GM18499 (cell line): ENCODE results near the gene CRHR2.

Experiments
- ATAC-seq: cut with Tn5 transposase; IDR thresholded peaks from one replicate; pipeline ENCODE4 v1.9.1; 2021; ENCODE audit warnings: moderate number of reproducible peaks; ENCODE audit not compliant: insufficient read depth, unreplicated experiment

CRHR2 gene

DNA sequence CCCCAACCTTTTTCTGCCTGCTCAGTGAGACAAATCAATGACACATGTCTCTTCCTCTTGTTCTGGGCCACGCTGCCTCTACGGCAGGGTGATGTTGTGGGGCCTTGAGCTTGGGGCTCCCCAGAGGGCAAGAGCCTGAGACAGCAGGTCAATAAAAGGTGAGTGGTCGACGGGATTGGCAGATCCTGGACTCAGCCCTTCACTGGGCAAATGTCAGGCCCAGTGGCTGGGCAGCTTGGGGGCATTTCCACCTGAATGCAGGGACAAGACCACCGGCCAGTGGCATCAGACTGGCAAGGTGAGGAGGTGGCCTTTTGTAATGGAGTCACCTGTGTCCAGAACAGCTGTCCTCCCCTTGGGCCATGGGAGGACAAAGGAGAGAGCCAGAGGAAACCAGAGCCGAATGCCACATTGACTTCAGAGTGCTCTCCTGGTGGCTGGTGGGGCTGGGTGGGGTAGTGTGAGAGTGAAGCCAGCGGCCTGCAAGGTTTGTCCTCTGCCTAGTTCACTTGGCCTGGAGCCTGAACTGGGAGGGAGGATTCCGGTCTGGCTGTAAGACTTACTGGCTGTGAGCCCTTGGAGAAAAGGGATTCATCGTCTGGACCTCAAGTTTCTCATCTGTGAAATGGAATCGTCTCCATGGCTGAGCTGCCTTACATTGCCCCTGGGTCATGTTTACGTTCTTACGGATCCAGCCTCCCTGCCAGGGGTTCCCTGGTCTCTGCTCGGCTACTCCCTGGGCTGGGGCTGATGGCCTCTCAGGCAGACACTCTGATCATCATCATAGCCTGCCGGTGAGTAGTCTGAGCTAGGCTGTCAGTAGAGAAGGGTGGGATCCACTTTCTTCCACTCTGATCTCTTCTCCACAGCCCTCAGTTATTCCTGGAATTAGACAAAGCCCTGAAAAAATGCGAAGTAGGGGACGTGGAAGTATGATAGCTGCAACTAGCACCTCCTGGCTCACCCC is 25.4 kb upstream of the CRHR2 start:
- ATAC-seq, result no peak

DNA sequence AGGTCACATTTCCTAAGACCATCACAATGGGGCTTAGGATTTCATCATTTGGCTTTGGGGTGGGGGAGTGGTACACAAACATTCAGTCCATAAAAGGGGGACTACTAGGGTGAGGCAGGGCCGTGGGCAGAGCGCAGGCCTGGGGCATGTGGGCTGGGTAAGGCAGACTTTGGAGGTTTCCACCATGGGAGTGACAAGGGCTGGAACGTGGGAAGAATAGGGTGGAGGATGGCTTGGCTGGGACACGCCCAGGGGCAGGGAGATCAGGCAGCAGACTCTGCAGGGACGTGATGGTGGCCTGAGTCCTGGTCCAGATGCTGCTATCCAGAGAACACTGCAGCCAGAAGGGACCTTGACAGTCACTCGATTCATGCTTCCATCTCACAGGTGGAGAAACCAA is 24.7 kb upstream of the CRHR2 start:
- ATAC-seq, result no peak

DNA sequence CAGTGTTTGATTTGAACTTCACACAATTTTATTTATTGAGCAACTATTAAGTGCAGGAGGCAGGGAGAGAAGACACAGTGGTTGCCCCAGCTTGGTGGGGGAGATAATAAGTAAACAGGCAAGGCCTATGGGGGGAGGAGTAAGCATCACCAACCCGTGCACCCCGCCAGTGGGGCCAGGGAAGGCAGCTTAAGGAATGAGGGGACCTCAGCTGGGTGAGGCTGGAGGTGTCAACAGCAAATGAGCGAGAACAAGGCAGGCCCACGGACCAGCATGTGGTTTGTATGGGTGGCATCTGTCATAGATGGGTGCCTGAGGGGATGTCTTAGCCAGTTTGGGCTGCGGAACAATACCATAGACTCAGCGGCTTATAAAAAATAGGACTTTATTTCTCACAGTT is 24.1 kb upstream of the CRHR2 start:
- no peak for ATAC-seq

DNA sequence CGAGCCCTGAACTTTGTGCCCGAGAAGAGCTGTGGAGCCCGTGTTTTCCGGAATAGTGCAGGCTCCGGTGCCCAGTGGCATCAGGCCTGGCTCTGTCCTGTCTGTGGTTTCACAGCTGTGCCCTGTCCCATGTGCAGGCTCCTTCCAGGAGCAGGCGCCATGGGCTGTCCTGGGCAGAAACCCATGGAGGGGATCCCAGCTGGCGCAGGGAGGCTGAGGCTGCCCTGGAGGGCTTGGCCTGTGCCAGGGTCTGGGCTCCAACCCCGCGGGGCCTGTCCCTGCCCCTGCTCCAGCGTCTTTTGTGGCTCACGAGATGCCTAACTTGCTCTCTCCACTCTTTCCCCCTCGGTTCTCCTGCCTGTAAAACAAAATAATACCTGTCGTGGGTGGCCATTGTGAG is 23.3 kb upstream of the CRHR2 start:
- no peak for ATAC-seq

DNA sequence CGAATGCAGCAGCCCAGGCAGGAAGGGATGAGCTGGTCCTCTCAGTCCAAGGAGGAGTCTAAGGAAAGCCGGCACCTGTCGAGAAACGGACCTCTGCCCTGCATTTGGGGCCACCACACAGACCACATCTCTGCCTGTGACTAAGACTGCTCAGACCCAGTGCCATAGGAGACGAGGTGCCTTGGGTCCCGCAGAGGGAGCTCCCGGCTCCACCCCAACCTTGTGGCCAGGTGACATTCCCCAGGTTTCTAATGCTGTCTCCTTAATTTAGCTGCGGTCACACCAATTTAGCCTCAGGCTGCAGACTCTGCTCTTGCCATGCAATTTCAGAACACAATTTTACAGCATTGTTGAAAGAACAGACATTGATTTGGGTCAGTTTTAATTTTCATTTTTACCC is 22.8 kb upstream of the CRHR2 start:
- ATAC-seq, result no peak

DNA sequence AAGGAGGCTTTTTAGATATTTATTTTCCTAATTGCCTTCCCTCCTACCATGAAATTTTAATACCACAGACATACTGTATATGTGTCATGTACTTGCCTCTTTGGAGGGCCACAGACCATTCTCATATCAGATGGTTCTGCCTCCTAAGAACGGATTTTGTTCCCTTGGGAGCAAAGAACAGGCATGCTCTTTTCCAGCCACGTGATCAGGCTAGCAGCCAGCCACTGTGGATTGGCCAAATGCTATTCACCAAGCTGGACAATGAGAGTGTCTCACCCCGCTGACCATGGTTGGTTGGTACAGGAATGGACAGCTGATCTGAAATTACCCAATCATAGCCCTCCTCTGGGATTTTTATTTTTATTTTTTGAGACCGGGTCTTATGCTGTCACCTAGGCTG is 21.5 kb upstream of the CRHR2 start:
- no peak for ATAC-seq

DNA sequence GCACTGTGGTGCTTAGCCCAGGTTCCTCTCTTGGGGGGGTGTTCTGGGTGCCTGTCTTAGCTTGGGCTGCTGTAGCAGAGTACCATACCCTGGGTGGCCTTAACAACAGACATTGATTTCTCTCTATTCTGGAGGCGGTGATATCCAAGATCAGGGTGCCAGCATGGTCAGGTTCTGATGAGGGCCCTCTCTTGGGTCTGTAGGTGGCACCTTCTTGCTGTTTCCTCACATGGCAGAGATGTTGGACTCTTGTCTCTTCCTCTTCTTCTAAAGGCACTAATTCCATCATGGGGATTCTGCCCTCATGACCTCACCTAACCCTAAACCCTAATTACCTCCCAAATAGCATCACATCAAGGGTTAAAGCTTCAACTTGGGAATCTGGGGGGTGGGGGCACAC is 19.9 kb upstream of the CRHR2 start:
- ATAC-seq, result no peak

DNA sequence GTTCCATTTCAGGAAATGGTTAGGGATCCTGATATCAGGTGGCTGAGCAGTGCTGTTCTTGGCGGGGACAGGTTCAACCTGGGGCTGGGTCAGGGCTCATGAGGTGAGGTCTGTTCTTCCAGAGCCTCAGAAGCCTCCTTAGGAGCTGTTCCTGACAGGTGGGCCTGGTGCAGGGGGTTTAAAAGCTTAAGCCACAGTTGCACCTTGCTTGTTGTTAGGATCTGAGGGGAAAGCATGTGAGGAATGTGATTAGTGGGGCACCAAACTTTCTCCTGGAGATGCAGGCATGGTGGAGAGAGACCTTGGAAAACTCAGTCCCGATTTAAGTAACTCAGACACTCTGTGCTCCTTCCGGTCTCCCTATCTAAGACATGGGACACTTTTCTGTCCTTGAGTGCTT is 18.7 kb upstream of the CRHR2 start:
- ATAC-seq, result no peak

DNA sequence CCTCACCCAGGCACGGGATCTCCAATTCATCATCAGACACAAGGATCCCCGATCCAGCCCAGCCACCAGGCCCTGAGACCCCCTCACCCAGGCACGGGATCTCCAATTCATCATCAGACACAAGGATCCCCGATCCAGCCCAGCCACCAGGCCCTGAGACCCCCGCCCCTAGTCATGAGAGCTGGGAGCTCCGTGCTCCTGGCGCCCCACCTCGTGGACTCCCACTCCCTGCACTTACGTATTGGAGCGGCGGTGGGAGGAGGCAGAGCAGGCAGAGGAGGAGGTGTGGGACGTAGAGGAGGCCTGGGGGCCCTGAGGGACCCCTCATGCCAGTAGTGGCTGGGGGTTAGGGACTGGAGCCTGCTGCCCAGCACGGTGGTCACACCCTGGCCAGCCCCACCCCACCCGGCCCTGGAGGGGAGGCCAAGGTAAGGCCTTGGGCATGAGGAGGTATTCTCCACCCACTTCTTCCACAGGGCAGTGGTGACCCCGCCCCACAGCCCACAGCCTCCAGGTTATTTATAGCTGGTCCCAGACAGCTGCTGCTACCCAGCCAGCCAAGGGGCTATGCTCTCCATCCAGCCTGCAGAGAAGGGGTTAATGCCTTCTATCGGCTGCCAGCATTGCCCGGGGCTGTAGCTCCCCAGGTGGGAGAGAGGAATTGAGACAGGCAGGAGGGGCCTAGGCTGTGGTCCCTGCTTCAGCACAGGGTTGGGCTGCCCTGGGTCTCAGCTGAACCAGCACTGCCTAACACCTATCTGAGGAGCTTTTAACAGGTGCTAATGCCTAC is 17.6 kb upstream of the CRHR2 start:
- ATAC-seq, result no peak

DNA sequence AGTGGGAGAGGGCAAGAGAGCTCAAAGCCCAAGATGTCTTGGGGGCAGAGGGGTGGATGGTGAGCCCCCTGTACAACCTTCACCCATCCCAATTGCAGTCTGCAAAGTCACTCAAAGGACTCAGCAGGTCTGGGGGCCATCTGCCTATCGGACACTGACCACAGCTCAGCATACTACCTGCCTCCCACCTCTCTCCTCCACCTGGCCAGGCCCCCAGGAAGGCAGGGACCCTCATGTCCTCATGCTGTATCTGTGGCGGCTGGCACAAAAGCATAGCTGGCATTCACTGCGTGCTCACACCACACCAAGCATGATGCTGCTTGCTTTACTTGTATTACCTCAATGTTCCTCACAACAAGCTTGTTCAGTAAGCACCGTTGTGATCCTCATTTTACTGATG is 16.2 kb upstream of the CRHR2 start:
- no peak for ATAC-seq

DNA sequence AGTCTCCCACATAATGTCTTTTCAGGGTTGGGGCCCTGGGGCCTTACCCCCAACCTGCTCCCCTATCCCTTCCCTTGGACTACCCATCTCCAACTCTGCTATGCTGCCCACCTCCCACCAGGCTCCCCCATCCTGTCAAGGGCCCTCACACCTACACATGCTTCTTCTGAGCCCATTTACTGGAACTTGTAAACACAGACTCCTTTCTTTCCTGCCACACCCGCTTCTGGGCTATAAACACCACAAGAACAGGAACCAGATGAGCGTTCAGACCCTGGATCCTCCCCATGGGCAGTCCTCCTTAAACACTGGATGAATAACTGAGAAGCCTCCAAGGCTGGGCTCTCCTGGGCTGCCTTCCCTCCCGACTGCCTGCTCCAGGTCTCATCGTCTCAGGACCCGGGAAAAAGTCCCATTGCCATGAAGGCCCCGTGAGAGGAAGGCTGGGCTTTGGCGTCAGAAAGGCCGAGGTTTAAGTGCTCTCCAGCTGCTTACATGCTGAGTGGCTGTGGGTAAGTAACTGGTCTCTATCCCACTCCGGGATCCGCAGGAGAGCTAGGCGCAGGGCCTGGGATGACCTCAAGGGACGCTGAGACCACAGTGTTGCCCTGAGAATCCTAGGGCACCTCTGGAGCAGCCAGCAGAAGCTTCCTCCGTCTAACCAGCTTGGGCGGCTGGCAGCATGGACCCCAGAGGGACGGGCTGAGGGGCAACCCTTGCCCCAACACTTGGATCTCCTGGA is 15.6 kb upstream of the CRHR2 start:
- no peak for ATAC-seq

DNA sequence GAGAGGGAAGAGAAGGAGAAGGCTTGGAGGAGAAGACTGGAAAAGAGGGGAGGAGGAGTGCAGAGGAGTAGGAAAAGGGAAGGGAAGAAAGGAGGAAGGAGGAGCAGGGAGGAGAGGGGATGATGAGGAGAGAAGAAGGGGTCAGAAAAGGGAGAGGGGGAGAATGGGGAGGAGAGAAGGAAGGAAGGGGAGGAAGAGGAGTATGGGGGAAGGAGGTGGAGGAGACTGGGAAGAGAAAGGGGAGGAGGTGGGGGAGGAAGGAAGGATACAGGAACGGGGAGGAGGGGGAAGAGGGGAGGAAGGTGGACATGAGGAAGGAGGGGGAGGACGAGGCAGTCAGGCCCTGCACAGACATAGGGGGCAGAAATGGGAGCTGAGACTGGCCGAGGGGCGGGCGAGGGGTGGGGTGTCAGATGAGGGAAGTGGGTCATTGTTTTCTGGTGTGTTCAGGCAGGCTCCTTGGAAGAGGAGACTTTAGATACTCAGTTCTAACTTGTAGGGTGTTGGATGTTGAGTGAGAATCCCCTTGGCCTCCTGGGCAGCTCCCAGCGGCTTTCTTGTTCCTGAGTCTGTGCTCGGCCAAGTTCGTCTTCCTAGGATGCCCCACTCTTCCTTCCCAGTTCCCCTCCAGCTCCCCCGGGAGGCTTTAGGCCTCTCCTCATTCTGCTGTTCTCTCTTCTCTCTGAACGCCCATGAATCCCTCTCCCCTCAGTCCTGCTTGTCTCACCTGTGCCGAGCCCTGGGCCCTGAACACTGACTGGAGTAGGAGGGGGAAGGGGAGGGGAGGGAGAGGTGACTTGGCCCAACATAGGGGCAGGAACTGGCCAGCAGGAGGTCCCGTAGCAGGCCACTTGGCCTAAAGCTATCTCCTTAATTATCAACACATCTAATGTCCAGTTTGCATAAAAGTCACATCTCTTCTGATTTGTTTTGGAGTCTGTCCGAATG is 12.8 kb upstream of the CRHR2 start:
- no peak for ATAC-seq

DNA sequence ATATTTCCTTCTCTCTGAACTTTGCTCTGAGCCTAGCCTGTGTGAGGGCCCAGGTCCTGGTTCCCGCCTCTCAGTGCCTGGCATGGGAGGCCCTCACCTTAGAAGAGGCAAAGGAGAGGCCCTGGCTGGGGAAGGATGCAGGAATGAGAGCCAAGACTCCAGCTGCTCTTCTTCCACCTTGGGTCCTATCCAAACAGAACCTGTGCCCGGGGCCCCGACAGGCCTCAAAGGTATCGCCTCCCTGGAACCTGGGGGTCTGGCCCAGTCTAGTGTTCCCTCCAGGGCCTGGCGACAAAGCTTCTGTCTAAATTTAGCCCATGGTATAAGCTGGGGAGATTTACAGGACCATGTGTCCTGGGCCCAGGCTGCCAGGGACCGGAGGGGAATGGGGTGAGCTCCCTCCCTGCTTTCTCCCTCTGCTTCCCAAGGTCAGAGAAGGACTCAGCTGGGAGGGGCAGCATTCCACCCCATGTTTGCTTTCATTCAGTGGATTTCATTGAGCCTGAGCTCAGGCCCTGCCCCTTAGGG is 12.0 kb upstream of the CRHR2 start:
- no peak for ATAC-seq

DNA sequence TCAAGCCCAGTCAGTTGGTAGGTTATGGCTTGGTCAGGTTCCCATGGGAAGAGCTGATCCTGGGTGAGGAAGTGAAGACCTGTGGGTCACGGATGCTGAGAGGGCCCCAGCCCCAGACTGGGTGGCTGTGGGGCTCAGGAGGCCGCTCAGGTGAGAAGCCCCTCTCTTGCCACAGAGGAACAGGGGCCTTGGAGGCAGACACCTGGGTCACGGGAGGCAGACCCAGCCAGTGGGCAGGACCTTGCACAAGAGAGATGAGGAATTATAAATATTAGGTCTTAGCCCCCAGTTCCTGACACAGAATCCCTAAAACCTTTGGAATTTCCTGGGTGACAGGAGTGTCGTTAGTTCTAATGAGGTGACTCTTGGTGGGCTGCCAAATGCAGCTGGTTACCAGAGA is 10.6 kb upstream of the CRHR2 start:
- no peak for ATAC-seq

DNA sequence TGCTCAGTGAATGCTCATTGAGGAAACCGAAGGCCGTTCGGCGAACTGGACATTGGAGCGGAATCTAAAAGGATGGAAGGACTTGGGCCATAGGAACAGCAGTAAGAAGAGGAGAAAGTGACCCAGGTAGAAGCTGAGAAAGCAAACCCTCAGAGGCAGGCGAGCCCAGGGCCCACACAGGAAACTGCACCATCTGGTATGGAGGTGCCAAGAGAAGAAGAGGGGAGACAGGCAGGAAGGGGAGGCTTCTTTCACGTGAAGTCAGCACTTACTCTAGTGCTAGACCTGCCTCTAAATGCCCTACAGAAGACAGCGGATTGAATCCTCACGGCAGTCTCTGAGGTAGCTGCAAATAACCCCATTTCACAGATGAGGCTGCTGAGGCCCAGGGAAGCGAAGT is 10.2 kb upstream of the CRHR2 start:
- ATAC-seq, result no peak

DNA sequence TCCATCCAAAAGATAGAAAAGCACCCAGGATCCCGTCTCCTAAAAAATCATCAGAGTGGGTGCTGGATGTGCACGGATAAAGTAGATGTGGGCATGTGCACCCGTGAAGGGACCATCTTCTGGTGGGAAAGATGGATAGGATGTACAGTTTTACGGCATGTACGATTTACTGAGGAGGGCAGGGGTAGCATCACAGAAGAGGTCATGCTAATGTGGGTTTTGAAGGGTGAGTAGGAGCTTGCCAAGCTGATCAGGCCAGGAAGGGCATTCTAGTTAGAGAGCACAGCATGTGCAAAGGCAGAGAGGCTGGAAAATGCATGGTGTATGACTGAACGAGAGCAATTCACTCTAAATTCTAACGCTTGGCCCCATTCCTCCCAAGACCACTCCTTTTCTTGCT is 7.8 kb upstream of the CRHR2 start:
- no peak for ATAC-seq

DNA sequence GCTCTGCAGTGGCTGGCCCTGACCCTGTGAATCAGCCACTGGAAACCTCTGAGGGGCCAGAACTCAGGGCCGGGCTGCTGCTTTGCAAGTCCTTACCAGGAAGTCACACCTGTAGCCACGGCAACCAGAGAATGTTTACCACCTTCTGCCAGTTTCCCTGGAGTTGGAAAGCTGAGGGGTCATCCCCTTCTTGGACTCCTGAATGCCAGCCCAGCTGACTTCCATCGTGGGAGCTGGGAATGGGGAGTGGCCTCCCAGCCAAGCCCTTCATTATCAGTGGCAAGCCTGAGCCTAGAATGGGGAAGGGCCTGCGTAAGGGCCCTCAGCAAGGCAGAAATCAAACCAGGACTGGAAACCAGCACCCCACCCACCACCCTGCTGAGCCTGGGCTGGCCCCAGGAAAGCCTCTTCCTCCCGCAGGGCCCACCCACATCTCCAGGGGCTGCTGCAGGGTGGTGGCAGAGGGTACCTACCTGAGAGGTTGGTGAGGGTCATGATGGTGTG is 6.5 kb upstream of the CRHR2 start:
- no peak for ATAC-seq

DNA sequence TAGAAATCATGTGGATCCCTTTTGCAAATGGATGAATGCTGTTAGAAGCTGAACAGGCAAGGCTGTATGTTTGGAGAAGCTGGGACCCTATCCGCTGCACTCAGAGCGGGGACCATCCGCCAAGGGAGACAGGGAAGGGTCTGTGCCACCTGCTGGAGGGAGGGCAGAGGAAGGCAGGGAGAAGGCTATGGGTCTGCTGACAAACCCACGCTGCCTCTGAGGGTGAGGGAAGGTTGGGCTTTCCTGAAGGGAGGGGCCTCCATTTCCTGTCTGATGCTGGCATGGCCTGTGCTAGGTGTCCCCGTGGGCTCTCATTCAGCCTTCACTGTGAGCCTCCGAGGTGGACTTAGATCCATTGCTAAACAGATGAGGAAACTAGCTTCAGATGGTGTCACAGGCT is 5.3 kb upstream of the CRHR2 start:
- no peak for ATAC-seq

DNA sequence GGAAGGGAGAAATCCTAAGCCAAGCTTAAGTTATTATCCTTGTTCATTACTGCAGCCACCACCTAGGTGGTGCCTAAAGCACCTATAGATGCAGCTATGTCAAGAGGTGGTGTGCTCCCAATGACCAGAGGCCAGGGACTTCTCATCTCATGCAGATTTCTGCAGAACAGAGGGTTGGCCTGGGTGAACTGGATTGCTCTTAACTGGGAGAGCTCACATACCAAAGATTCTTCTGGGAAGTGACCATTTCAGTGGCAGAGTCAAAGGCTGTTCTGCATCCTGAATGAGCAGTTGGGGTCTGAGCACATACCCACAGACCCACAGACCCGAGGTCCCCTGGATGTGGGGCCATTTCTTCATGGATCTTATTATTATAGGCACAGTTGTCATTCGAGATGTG is 2.1 kb upstream of the CRHR2 start:
- ATAC-seq, result no peak
